HepG2 (cell line): ENCODE measurements around the gene DLX4. TPM values are rescaled to one million over a fixed set of nuclear protein-coding genes. Genes with fewer than 3 reads are reported as not detected.
A peak's percentile ranks its signal among the peaks of the same experiment; 100 is the strongest.

Experiments
- ATAC-seq: fragments of 200-7000 bp; cut with Tn5 transposase; 3 replicates; pipeline ENCODE4 v1.9.1; 2020; ENCODE audit warnings: mild to moderate bottlenecking, moderate library complexity
- BruUV-seq: library from RNA; stranded (reverse); fragments of 400-500 nt; replicated peaks from 2 replicates; lab custom pipeline; 2021; lab: Mats Ljungman, UMichigan
- CTCF ChIA-PET: fragments of 300-600 bp; formaldehyde crosslinking; extraction: SDS; loops from one replicate; lab custom pipeline; 2021; ENCODE audit warnings: low total read pairs, inconsistent platforms, low intra/inter-chr PET ratio; lab: Yijun Ruan, JAX
- POLR2A ChIA-PET: fragments of 350-600 bp; sonication (Branson Sonifier 250); formaldehyde crosslinking; loops from one replicate; lab custom pipeline; 2020; ENCODE audit warnings: antibody characterized with exemption, inconsistent platforms; lab: Yijun Ruan, JAX
- DNase-seq: peaks from one replicate; pipeline ENCODE4 v3.0.0-alpha.2; 2015; ENCODE audit warnings: low spot score
- FAIRE-seq: peaks from 3 replicates; lab custom pipeline; 2011; peaks lifted over from hg19 to GRCh38; lab: Jason Lieb, UNC
- H2AFZ ChIP-seq: one replicate; pipeline ENCODE4 v1.6.1; 2011; ENCODE audit warnings: low read length, inconsistent platforms
- H3K27ac ChIP-seq: fragments of 300-600 bp; 3 replicates; pipeline ENCODE4 v1.8.0; 2011; ENCODE audit warnings: mixed run types, mild to moderate bottlenecking, mixed read lengths, low read length, inconsistent platforms; ENCODE audit not compliant: insufficient read depth; ENCODE audit errors: extremely low read length
- H3K27me3 ChIP-seq, 2 experiments: fragments of 200-600 bp in 1 of 2; 2 replicates in 1 of 2; 3 replicates in 1 of 2; pipeline versions ENCODE4 v1.6.0 to v1.8.0; 2011; ENCODE audit warnings: low read length in 2 of 2, mild to moderate bottlenecking in 2 of 2, moderate library complexity in 2 of 2, inconsistent platforms in 1 of 2; ENCODE audit not compliant: insufficient read depth in 2 of 2, control insufficient read depth in 1 of 2
- H3K36me3 ChIP-seq, 2 experiments: fragments of 200-600 bp in 1 of 2; replicated peaks in 1 of 2; 2 replicates in 1 of 2; 3 replicates in 1 of 2; pipeline versions ENCODE4 v1.5.1 to v1.8.0; 2011; ENCODE audit warnings: low read length in 2 of 2, inconsistent platforms in 1 of 2; ENCODE audit not compliant: insufficient read depth in 2 of 2, control insufficient read depth in 1 of 2
- H3K4me1 ChIP-seq: 2 replicates; pipeline ENCODE4 v1.5.1; 2012; ENCODE audit warnings: low read length, inconsistent platforms; ENCODE audit not compliant: insufficient read depth
- H3K4me2 ChIP-seq: 2 replicates; pipeline ENCODE4 v1.6.0; 2011; ENCODE audit warnings: low read depth, low read length, inconsistent platforms
- H3K4me3 ChIP-seq, 3 experiments: fragments of 200-600 bp in 1 of 3; sonication (generic), shearing (Covaris generic) in 1 of 3; replicated peaks in 1 of 3; 2 replicates each; pipeline ENCODE4 v1.5.1; 2011 to 2016; ENCODE audit warnings: low read length in 3 of 3, inconsistent platforms in 2 of 3, low read depth in 2 of 3, mild to moderate bottlenecking in 2 of 3, control low read depth in 1 of 3, mixed read lengths in 1 of 3; ENCODE audit not compliant: insufficient read depth in 1 of 3
- H3K79me2 ChIP-seq: one replicate; pipeline ENCODE4 v1.6.1; 2011; ENCODE audit warnings: low read length, inconsistent platforms; ENCODE audit not compliant: insufficient read depth
- H3K9ac ChIP-seq: 2 replicates; pipeline ENCODE4 v1.6.0; 2011; ENCODE audit warnings: mild to moderate bottlenecking, low read depth, low read length, inconsistent platforms; ENCODE audit not compliant: insufficient read depth
- H3K9me3 ChIP-seq: 2 replicates; pipeline ENCODE4 v1.5.1; 2012; ENCODE audit warnings: mild to moderate bottlenecking, low read length
- H4K20me1 ChIP-seq: 2 replicates; pipeline ENCODE4 v1.6.0; 2011; ENCODE audit warnings: inconsistent platforms, mild to moderate bottlenecking, low read length, moderate library complexity; ENCODE audit not compliant: insufficient read depth
- FOSL2 ChIP-seq: sonication (generic); formaldehyde crosslinking; IDR thresholded peaks from 2 replicates; pipeline ENCODE4 v1.4.0; 2020; ENCODE audit warnings: missing genetic modification reagents
- SP140L ChIP-seq: sonication (generic); formaldehyde crosslinking; IDR thresholded peaks from 2 replicates; pipeline ENCODE4 v1.4.0; 2020; ENCODE audit warnings: missing genetic modification reagents, borderline replicate concordance
- TOE1 ChIP-seq: sonication (generic); formaldehyde crosslinking; IDR thresholded peaks from 2 replicates; pipeline ENCODE4 v1.4.0; 2020; ENCODE audit warnings: mild to moderate bottlenecking, missing genetic modification reagents
- ZNF776 ChIP-seq: sonication (generic); formaldehyde crosslinking; IDR thresholded peaks from 2 replicates; pipeline ENCODE4 v1.4.0; 2020; ENCODE audit warnings: mild to moderate bottlenecking, missing genetic modification reagents
- WGBS: methylation state at CpG from one replicate; pipeline ENCODE4 v1.1.6; 2017; ENCODE audit warnings: low lambda C conversion rate; 5-methylcytosine and 5-hydroxymethylcytosine counted together
- in situ Hi-C: cut with HindIII; loops from 2 replicates; pipeline ENCODE4 v1.10.0; 2017; ENCODE audit warnings: low pct_unique_long_range_greater_than_20kb; ENCODE audit not compliant: extremely low pct_ligation_motif_present
- intact Hi-C: fragments of 100-400 bp; cut with micrococcal nuclease; formaldehyde crosslinking; loops from one replicate; pipeline ENCODE4 v1.10.0; 2022; ENCODE audit not compliant: unreplicated experiment
- polyA plus RNA-seq, 8 experiments: library from polyadenylated mRNA; depleted of rRNA in 3 of 8; stranded (reverse) in 7 of 8; unstranded in 1 of 8; fragments of >200 nt; fragmentation: Illumina TruSeq in 4 of 8; extraction: Trizol in 4 of 8; gene quantifications; 2 replicates each; pipeline versions ENCODE4 v1.2.1 to v1.2.3, GENCODE V29; 2011 to 2016; ENCODE audit warnings: low read depth in 4 of 8, missing spikeins in 1 of 8, mixed read lengths in 1 of 8; ENCODE audit not compliant: insufficient read depth in 1 of 8
- total RNA-seq, 5 experiments: library from RNA; depleted of rRNA; stranded (reverse); fragments of >200 nt; fragmentation: Illumina TruSeq; extraction: Trizol; gene quantifications; 2 replicates each; pipeline ENCODE4 v1.2.3, GENCODE V29; 2016; ENCODE audit warnings: low read depth in 1 of 5
- TF ChIP-seq, protein P1 (sequence below): sonication (generic); formaldehyde crosslinking; conservative IDR thresholded peaks from 2 replicates; pipeline ENCODE4 v1.4.0; 2020; ENCODE audit warnings: missing genetic modification reagents
- TF ChIP-seq, protein P2 (sequence below): sonication (generic); formaldehyde crosslinking; IDR thresholded peaks from 2 replicates; pipeline ENCODE4 v1.8.0; 2022; ENCODE audit warnings: mild to moderate bottlenecking, missing genetic modification reagents, moderate library complexity
- TF ChIP-seq, protein P3 (sequence below): sonication (generic); formaldehyde crosslinking; IDR thresholded peaks from 2 replicates; pipeline ENCODE4 v1.4.0; 2020; ENCODE audit warnings: low read depth, mild to moderate bottlenecking, missing genetic modification reagents

DLX4 gene
- total and polyA plus RNA-seq, 2 of the 13 experiments (the other 11 are each of a cell fraction or from before 2014, with no cell fraction given) = 0.55 to 2.3 TPM

DNA sequence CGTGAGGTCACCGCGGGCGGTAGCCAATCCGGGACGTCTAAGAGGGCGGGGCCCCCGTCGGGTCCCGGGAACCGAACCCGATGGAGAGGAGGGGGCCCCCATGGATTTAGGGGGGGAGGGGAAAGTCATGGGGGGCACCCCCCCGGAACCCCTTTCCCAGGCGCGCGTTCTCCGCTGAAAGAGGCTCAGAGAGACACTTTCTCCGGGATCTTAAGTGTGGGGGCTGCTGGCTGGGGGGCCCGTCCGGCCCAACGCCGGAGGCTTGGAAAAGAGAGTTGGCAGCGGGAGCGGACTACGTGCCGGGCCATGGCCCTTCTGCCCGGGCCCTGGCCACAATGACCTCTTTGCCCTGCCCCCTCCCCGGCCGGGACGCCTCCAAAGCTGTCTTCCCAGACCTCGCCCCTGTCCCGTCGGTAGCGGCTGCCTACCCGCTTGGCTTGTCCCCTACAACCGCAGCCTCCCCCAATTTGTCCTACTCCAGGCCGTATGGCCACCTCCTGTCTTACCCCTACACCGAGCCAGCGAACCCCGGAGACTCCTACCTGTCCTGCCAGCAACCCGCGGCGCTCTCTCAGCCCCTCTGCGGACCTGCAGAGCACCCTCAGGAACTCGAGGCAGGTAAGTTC lies at the start of gene DLX4 (continued):
- TF ChIP-seq, protein P1, sequence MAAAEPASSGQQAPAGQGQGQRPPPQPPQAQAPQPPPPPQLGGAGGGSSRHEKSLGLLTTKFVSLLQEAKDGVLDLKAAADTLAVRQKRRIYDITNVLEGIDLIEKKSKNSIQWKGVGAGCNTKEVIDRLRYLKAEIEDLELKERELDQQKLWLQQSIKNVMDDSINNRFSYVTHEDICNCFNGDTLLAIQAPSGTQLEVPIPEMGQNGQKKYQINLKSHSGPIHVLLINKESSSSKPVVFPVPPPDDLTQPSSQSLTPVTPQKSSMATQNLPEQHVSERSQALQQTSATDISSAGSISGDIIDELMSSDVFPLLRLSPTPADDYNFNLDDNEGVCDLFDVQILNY (CRISPR knock-in tag) = no peak
- TF ChIP-seq, all 625 proteins: peak for 19

DNA sequence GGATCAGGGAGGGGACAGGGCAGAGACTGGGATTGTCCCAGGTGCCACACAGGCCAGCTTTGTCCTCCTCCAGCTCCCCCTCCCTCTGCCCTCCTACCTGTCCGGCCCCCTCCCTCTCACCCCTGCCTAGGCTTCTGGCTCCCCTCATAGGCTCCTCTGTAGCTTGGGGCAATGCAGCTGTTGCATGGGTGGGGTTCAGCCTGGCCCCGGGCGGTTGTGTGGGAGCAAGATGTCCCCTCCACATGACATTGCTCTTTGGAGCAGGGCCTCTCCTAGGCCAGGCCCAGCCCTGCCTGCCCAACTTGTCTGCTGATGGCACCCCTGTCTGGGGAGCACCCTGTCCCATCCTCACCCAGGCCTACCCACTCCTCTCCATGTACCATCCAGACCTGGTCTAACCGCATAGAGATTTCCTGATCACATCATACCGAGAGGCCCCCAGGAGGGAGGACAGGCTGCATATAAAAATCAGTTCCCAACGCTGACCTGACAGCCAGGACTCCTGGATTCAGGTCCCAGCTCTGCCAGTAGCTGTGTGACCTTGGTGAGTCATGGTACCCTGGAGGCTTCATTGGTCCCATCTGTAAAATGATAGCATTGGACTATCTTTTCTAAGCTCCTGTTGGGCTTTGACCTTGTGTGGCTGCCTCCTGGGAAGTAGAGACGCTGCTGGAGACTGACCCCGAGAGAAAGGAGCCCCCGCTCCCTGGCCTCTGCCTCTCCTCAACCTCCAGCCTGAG lies 48.8 kb upstream of the DLX4 start:
- H3K79me2 ChIP-seq = no peaks in the 10 kb centered on the region
- WGBS = 29% methylated on average over 9 of the region's 9 CpGs
- no peak overlapping the region for H3K4me2 ChIP-seq
- H3K27ac ChIP-seq = no peak overlapping the region
- CTCF ChIA-PET = no interaction called here
- H3K4me3 ChIP-seq = no peak overlapping the region
- in situ Hi-C loops = no loop called here
- H3K9me3 ChIP-seq = no peaks in the 10 kb centered on the region
- ATAC-seq (peak; percentile 56), FAIRE-seq (no peak), DNase-seq (peak; percentile 40)
- peaks cover 23% of the 10 kb centered on the region for H3K4me1 ChIP-seq
- no peak overlapping the region for H3K9ac ChIP-seq
- no peaks in the 10 kb centered on the region for H3K36me3 ChIP-seq
- intact Hi-C loops = no loop called here
- TF ChIP-seq ZNF776 (CRISPR knock-in tag) = no peak
- no peak for TF ChIP-seq SP140L (CRISPR knock-in tag)
- no peak for TF ChIP-seq TOE1 (CRISPR knock-in tag)
- TF ChIP-seq FOSL2 = peak; percentile 46
- TF ChIP-seq, protein P2, sequence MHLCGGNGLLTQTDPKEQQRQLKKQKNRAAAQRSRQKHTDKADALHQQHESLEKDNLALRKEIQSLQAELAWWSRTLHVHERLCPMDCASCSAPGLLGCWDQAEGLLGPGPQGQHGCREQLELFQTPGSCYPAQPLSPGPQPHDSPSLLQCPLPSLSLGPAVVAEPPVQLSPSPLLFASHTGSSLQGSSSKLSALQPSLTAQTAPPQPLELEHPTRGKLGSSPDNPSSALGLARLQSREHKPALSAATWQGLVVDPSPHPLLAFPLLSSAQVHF = no peak
- TF ChIP-seq, protein P3, sequence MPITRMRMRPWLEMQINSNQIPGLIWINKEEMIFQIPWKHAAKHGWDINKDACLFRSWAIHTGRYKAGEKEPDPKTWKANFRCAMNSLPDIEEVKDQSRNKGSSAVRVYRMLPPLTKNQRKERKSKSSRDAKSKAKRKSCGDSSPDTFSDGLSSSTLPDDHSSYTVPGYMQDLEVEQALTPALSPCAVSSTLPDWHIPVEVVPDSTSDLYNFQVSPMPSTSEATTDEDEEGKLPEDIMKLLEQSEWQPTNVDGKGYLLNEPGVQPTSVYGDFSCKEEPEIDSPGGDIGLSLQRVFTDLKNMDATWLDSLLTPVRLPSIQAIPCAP = no peak
- H4K20me1 ChIP-seq = no peaks in the 10 kb centered on the region
- POLR2A ChIA-PET = no interaction called here
- H2AFZ ChIP-seq = no peak overlapping the region
- H3K27me3 ChIP-seq = peaks cover 6 to 45% of the 10 kb centered on the region in 2 experiments; a peak in 4 of 5 replicates
- BruUV-seq = no TSS peak
